Aorta (tissue), 5 donors: ENCODE measurements around the gene NSD1. TPM values are rescaled to one million over a fixed set of nuclear protein-coding genes. Genes with fewer than 3 reads are reported as not detected.
A peak's percentile ranks its signal among the peaks of the same experiment; 100 is the strongest.
"Not testable (repeated sequence)": the region's sequence is repeated elsewhere in the genome, so short reads cannot be mapped to it uniquely, and the experiment has no call there.

Experiments used
- ATAC-seq: fragments of 200-7000 bp; cut with Tn5 transposase; one replicate; pipeline ENCODE4 v1.9.1; 2022; ENCODE audit warnings: moderate library complexity; ENCODE audit not compliant: low FRiP score
- DNase-seq, 2 donors: peaks; one replicate each; pipeline ENCODE4 v3.0.0-alpha.2; 2020
- H3K27ac ChIP-seq, 2 donors: one replicate each; pipeline ENCODE4 v1.5.1; 2013; ENCODE audit warnings: low read length in 2 of 2, mild to moderate bottlenecking in 2 of 2, moderate library complexity in 2 of 2, control low read depth in 1 of 2, inconsistent platforms in 1 of 2, low read depth in 1 of 2
- H3K27me3 ChIP-seq, 2 donors: one replicate each; pipeline ENCODE4 v1.6.1; 2013; ENCODE audit warnings: control low read depth in 1 of 2, low read length in 1 of 2, mild to moderate bottlenecking in 1 of 2, moderate library complexity in 1 of 2; ENCODE audit not compliant: insufficient read depth in 2 of 2, control insufficient read depth in 1 of 2
- H3K36me3 ChIP-seq, 2 donors: one replicate each; pipeline ENCODE4 v1.6.1; 2013; ENCODE audit warnings: control low read depth in 1 of 2, low read length in 1 of 2, mild to moderate bottlenecking in 1 of 2; ENCODE audit not compliant: insufficient read depth in 2 of 2, control insufficient read depth in 1 of 2
- H3K4me1 ChIP-seq, 2 donors: one replicate each; pipeline ENCODE4 v1.6.1; 2013; ENCODE audit warnings: low read length in 2 of 2, control low read depth in 1 of 2, mild to moderate bottlenecking in 1 of 2, moderate library complexity in 1 of 2; ENCODE audit not compliant: insufficient read depth in 2 of 2, control insufficient read depth in 1 of 2
- H3K4me3 ChIP-seq, 2 donors: one replicate each; pipeline ENCODE4 v1.5.1; 2013; ENCODE audit warnings: low read length in 2 of 2, control low read depth in 1 of 2, mild to moderate bottlenecking in 1 of 2
- H3K9me3 ChIP-seq: one replicate; pipeline ENCODE4 v1.6.1; 2013; ENCODE audit warnings: mild to moderate bottlenecking, low read length; ENCODE audit not compliant: control insufficient read depth
- WGBS, 2 donors: extraction: QIAGEN DNeasy Blood & Tissue Kit; methylation state at CpG; one replicate each; pipeline ENCODE4 v1.1.7; 2013; 5-methylcytosine and 5-hydroxymethylcytosine counted together
- intact Hi-C, 2 donors: fragments of 100-400 bp; cut with DNase I; formaldehyde crosslinking; loops; one replicate each; pipeline versions ENCODE4 v1.14.2 to v1.15.0; 2022
- polyA plus RNA-seq, 2 donors: library from polyadenylated mRNA; stranded (reverse); fragments of 200-250 nt; gene quantifications; one replicate each; pipeline ENCODE4 v1.2.3, GENCODE V29; 2013
- total RNA-seq, 2 donors: library from RNA; stranded (reverse); fragmentation: NEBNext Ultra II Directional; extraction: Animal tissue kit (Norgen Biotek cat#: 25700); gene quantifications; one replicate each; pipeline ENCODE4 v1.2.1, GENCODE V29; 2021
- donor health status: healthy with polysubstance abuse.
- donor health status: Bipolar disorder and iron deficiency.
- donor health status: DM: no; HTN: no; CAD: no.
- donor health status: DM: no; HTN: no; CAD: no.
- donor health status: DM: yes; HTN: yes; CAD: no.

NSD1 gene
- total and polyA plus RNA-seq, 4 donors: 6.8 to 96.9 (median 35.3) TPM

GRCh38 chr5:177146891-177147638 lies 13.5 kb downstream of the NSD1 start:
- no peaks in the 10 kb centered on the region for H3K27me3 ChIP-seq
- intact Hi-C loops: no loop called here
- no peak overlapping the region for H3K4me3 ChIP-seq
- 79% methylated on average over 17 of the region's 17 CpGs for WGBS, 2 donors
- ATAC-seq (no peak), DNase-seq (peak in 1 of 2 donors; percentile 54)
- H3K9me3 ChIP-seq: no peaks in the 10 kb centered on the region
- no peaks in the 10 kb centered on the region for H3K4me1 ChIP-seq
- H3K36me3 ChIP-seq: peaks cover 0 to 3% of the 10 kb centered on the region in 2 donors
- no peak overlapping the region for H3K27ac ChIP-seq

DNA sequence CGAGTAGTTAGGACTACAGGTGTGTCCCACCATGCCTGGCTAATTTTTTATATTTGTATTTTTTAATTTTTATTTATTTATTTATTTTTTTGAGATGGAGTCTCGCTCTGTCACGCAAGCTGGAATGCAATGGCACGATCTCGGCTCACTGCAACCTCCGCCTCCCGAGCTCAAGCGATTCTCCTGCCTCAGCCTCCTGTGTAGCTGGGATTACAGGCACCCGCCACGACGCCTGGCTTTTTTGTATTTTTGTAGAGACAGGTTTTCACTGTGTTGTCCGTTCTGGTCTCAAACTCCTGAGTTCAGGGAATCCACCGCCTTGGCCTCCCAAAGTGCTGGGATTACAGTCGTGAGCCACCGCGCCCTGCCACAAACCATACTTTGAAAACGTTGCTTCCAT lies 16.5 kb downstream of the NSD1 start:
- 94% methylated on average over 17 of the region's 17 CpGs for WGBS, 2 donors
- H3K4me1 ChIP-seq, H3K27ac ChIP-seq, H3K9me3 ChIP-seq, ATAC-seq, H3K27me3 ChIP-seq, intact Hi-C loops, DNase-seq, H3K36me3 ChIP-seq, H3K4me3 ChIP-seq: not testable (repeated sequence)

DNA sequence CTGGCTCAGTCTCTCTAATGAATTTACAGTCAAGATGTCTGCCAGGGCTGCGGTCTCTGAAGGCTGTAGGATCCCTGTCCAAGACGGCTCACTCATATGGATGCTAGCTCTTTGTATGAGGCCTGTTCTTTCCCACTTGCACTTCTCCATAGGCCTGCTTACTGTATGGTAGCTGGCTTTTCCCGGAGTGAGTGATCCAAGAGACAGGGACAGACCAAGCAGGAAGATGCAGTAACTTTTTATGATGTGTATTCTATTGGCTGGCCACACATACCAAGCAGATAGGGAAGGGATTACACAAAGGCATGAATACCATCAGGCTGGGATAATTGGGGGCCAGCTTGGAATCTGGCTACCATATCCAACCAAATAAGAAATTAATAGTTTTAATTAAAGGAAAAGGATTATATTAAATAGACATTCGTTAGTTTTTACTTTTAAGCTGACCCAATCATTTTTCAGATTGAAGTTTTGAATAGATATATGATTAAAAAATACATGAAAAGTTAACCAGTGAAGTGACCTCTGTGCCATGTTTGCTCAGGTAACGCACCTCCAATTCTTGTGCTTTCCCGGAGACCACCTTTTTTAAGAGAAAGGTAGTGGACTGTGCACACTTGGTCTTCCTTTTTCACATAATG lies 20.6 kb downstream of the NSD1 start:
- no peaks in the 10 kb centered on the region for H3K9me3 ChIP-seq
- peaks cover 0 to 3% of the 10 kb centered on the region in 2 donors for H3K36me3 ChIP-seq
- peaks cover 0 to 3% of the 10 kb centered on the region in 2 donors for H3K4me1 ChIP-seq
- no peaks in the 10 kb centered on the region for H3K27me3 ChIP-seq
- no peak overlapping the region for H3K27ac ChIP-seq
- ATAC-seq: no peak
- WGBS, 2 donors: 80 to 84% methylated on average over 6 of the region's 6 CpGs
- peak in 1 of 2 donors; percentile 27 for DNase-seq
- no peak overlapping the region for H3K4me3 ChIP-seq
- intact Hi-C loops: no loop called here

DNA sequence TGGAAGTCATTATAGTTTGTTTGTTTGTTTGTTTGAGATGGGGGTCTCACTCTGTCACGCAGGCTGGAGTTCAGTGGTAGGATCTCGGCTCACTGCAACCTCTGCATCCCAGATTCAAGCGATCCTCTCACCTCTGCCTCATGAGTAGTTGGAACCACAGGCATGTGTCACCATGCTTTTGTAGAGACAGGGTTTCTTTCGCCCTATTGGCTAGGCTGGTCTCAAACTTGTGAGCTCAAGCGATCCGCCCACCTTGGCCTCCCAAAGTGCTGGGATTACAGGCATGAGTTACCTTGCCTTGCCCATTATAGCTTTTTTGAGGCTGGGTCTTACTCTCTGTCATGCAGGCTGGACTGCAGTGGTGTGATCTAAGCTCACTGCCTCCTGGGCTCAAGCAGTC lies 28.8 kb downstream of the NSD1 start:
- ATAC-seq (no peak), DNase-seq (no peak)
- intact Hi-C loops: no loop called here
- WGBS, 2 donors: 97% methylated on average over 6 of the region's 6 CpGs
- Histone ChIP-seq H3K27ac (no peak overlapping the region), H3K9me3 (no peaks in the 10 kb centered on the region), H3K36me3 (peaks cover 0 to 6% of the 10 kb centered on the region in 2 donors), H3K4me1 (no peaks in the 10 kb centered on the region), H3K4me3 (no peak overlapping the region), H3K27me3 (no peaks in the 10 kb centered on the region)

DNA sequence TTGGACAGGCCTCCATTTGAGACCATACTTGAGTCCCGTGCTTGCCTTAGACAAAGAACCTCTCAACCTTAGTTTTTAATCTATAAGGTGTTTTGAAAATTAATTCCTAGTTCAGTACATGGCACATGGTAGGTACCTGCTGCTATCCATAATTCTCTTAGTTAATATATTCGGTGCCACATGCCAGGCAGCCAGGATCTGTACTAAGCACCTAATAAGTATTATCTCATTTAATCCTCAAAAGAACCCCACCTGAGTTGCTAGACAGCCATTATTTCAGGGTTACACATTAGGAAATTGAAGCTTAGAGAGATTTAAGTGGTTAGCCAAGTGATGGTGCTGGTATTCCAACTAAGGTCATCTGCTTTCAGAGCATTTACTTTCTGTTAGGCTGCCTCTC lies 29.9 kb downstream of the NSD1 start:
- Histone ChIP-seq H3K4me3 (no peak overlapping the region), H3K36me3 (peaks cover 0 to 6% of the 10 kb centered on the region in 2 donors), H3K4me1 (no peaks in the 10 kb centered on the region), H3K9me3 (no peaks in the 10 kb centered on the region), H3K27ac (no peak overlapping the region), H3K27me3 (no peaks in the 10 kb centered on the region)
- ATAC-seq: no peak
- DNase-seq: no peak
- intact Hi-C loops: no loop called here
- 97% methylated on average over 2 of the region's 2 CpGs for WGBS, 2 donors

DNA sequence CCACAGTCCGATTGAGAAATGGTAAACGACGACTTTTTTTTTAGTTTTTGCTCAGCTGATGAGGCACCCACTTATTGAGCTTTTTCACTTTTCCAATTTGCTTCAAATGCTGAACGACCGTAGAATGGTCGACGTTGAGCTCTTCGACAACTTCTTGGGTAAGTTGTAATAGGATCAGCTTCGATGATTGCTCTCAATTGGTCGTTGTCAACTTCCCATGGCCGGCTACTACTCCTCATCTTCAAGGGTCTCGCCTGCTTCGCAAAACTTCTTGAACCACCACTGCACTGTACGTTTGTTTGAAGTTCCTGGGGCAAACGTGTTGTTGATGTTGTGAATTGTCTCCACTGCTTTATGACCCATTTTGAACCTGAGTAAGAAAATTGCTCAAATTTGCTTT lies 35.7 kb downstream of the NSD1 start:
- no peaks in the 10 kb centered on the region for H3K4me1 ChIP-seq
- DNase-seq (no peak), ATAC-seq (no peak)
- H3K9me3 ChIP-seq: no peaks in the 10 kb centered on the region
- H3K27ac ChIP-seq: no peak overlapping the region
- no peak overlapping the region for H3K4me3 ChIP-seq
- WGBS, 2 donors: 93 to 94% methylated on average over 15 of the region's 15 CpGs
- no peaks in the 10 kb centered on the region for H3K27me3 ChIP-seq
- intact Hi-C loops: no loop called here
- H3K36me3 ChIP-seq: no peaks in the 10 kb centered on the region

DNA sequence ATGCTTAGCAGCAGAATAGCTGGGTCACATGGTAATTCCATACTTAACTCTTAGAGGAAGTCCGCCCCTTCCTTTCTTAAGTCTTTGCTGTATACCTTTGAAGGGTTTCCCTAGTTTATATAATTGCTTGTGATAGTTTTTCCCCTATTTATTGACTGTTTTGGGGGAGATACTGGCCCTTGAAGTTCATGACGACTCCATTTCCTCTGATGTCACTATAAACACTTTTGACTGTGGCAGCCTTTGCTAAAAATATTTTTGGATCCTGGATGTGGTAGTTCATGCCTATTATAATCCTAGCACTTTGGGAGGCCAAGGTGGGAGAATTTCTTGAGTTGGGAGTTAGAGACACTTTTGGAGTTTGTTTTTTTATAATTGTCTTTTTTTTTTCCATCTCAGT lies 38.4 kb downstream of the NSD1 start:
- Histone ChIP-seq H3K36me3 (no peaks in the 10 kb centered on the region), H3K27ac (no peak overlapping the region), H3K4me3 (no peak overlapping the region), H3K4me1 (no peaks in the 10 kb centered on the region), H3K27me3 (no peaks in the 10 kb centered on the region), H3K9me3 (no peaks in the 10 kb centered on the region)
- DNase-seq (no peak), ATAC-seq (no peak)
- 48 to 52% methylated on average over 2 of the region's 2 CpGs for WGBS, 2 donors
- intact Hi-C loops: no loop called here

DNA sequence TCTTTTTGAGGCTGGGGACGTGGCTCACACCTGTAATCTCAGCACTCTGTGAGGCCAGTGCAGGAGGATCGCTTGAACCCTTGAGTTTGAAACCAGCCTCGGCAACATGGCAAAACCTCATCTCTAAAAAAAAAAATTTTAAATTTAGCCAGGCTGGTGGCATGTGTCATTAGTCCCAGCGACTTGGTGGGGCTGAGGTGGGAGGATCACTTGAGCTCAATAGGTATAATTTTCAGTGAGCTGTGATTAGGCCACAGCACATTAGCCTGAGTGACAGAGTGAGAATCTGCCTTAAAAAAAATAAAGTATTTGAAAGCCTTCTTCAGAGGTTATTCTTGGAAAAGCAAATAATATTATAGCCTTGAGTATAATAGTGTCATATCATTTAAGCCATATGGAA lies 41.8 kb downstream of the NSD1 start:
- no peak for DNase-seq
- intact Hi-C loops: no loop called here
- Histone ChIP-seq H3K36me3 (no peaks in the 10 kb centered on the region), H3K4me1 (no peaks in the 10 kb centered on the region), H3K4me3 (no peak overlapping the region), H3K9me3 (no peaks in the 10 kb centered on the region), H3K27ac (no peak overlapping the region), H3K27me3 (no peaks in the 10 kb centered on the region)
- WGBS, 2 donors: 86 to 92% methylated on average over 4 of the region's 4 CpGs
- ATAC-seq: no peak

DNA sequence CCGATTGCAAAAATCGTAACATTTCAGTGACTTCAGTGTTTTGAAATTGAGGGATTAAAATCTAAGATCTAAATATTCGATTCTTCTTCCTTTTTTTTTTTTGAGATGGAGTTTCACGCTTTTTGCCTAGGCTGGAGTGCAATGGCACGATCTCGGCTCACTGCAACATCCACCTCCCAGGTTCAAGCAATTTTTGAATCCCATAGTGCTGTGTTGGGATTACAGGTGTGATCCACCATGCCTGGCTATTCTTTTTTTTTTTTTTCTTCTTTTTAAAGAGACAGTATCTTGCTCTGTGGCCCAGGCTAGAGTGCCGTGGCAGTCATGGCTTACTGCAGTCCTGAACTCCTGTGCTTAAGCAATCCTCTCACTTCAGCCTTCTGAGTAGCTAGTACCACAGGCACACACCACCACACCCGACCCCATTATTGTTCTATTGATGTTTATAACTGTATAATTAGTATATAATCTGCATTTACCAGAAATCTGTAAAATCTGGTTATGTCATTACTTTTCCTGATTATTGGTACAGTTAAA lies 42.7 kb downstream of the NSD1 start:
- Histone ChIP-seq H3K27me3 (no peaks in the 10 kb centered on the region), H3K9me3 (no peaks in the 10 kb centered on the region), H3K36me3 (no peaks in the 10 kb centered on the region), H3K4me3 (no peak overlapping the region), H3K27ac (no peak overlapping the region), H3K4me1 (no peaks in the 10 kb centered on the region)
- ATAC-seq: no peak
- 86 to 92% methylated on average over 8 of the region's 8 CpGs for WGBS, 2 donors
- intact Hi-C loops: no loop called here
- DNase-seq: no peak
